Activated T-cell treated with anti-CD3 and anti-CD28 coated beads, Interleukin-2, amount 50 U/mL, for 24 hours (primary cell): Measurements from ENCODE around the gene TANGO2.

ENCODE experiments used
- DNase-seq: peaks from one replicate; pipeline ENCODE4 v3.0.0-alpha.2; 2020
- H3K27ac Mint-ChIP-seq: 2 replicates; pipeline ENCODE4 v1.8.0; 2020; ENCODE audit warnings: mild to moderate bottlenecking, mixed read lengths
- H3K27me3 Mint-ChIP-seq: 2 replicates; pipeline ENCODE4 v1.8.0; 2020; ENCODE audit warnings: mixed read lengths
- H3K36me3 Mint-ChIP-seq: 2 replicates; pipeline ENCODE4 v1.8.0; 2020; ENCODE audit warnings: low read depth, mixed read lengths
- H3K4me1 Mint-ChIP-seq: 2 replicates; pipeline ENCODE4 v1.8.0; 2020; ENCODE audit warnings: low read depth, mixed read lengths
- H3K4me3 Mint-ChIP-seq: 2 replicates; pipeline ENCODE4 v1.8.0; 2020; ENCODE audit warnings: mild to moderate bottlenecking, moderate library complexity, mixed read lengths
- H3K9me3 Mint-ChIP-seq: 2 replicates; pipeline ENCODE4 v1.8.0; 2020; ENCODE audit warnings: mixed read lengths

The TANGO2 gene

GRCh38 chr22:19998232-19998951, 22.5 kb upstream of the TANGO2 start:
- H3K4me3 Mint-ChIP-seq = no peak overlapping the region
- H3K27ac Mint-ChIP-seq = no peak overlapping the region
- no peak for DNase-seq
- peaks cover 5% of the 10 kb centered on the region for H3K9me3 Mint-ChIP-seq
- no peaks in the 10 kb centered on the region for H3K36me3 Mint-ChIP-seq
- no peaks in the 10 kb centered on the region for H3K4me1 Mint-ChIP-seq
- no peaks in the 10 kb centered on the region for H3K27me3 Mint-ChIP-seq

- peaks cover 11% of the 10 kb centered on the region for H3K9me3 Mint-ChIP-seq
- H3K27me3 Mint-ChIP-seq = no peaks in the 10 kb centered on the region
- no peak overlapping the region for H3K4me3 Mint-ChIP-seq
- no peak overlapping the region for H3K27ac Mint-ChIP-seq
- H3K36me3 Mint-ChIP-seq = no peaks in the 10 kb centered on the region
- H3K4me1 Mint-ChIP-seq = no peaks in the 10 kb centered on the region
- DNase-seq = no peak
Observed at GRCh38 chr22:19998991-19999820, 21.7 kb upstream of the TANGO2 start.

- DNase-seq = no peak
- Mint-ChIP-seq H3K9me3 (peaks cover 17% of the 10 kb centered on the region), H3K4me1 (no peaks in the 10 kb centered on the region), H3K36me3 (no peaks in the 10 kb centered on the region), H3K4me3 (no peak overlapping the region), H3K27ac (no peak overlapping the region), H3K27me3 (no peaks in the 10 kb centered on the region)
Observed at GRCh38 chr22:20000246-20001081, 20.4 kb upstream of the TANGO2 start.

GRCh38 chr22:20001082-20001638, 19.8 kb upstream of the TANGO2 start:
- no peak overlapping the region for H3K4me3 Mint-ChIP-seq
- H3K9me3 Mint-ChIP-seq = peaks cover 17% of the 10 kb centered on the region
- no peak for DNase-seq

GRCh38 chr22:20002128-20002527, 18.8 kb upstream of the TANGO2 start:
- H3K4me1 Mint-ChIP-seq = no peaks in the 10 kb centered on the region
- H3K9me3 Mint-ChIP-seq = peaks cover 17% of the 10 kb centered on the region
- DNase-seq = no peak
- H3K27ac Mint-ChIP-seq = no peak overlapping the region
- no peaks in the 10 kb centered on the region for H3K27me3 Mint-ChIP-seq
- no peaks in the 10 kb centered on the region for H3K36me3 Mint-ChIP-seq
- no peak overlapping the region for H3K4me3 Mint-ChIP-seq

More at GRCh38 chr22:20001082-20001638, 19.8 kb upstream of the TANGO2 start:
- Mint-ChIP-seq H3K27me3 (no peaks in the 10 kb centered on the region), H3K27ac (no peak overlapping the region), H3K4me1 (no peaks in the 10 kb centered on the region), H3K36me3 (no peaks in the 10 kb centered on the region)

- Mint-ChIP-seq H3K4me3 (no peak overlapping the region), H3K27me3 (no peaks in the 10 kb centered on the region), H3K9me3 (peaks cover 17% of the 10 kb centered on the region), H3K36me3 (no peaks in the 10 kb centered on the region), H3K27ac (no peak overlapping the region), H3K4me1 (no peaks in the 10 kb centered on the region)
- DNase-seq = no peak
Observed at GRCh38 chr22:20002636-20003035, 18.3 kb upstream of the TANGO2 start.

GRCh38 chr22:20003304-20003703, 17.6 kb upstream of the TANGO2 start:
- Mint-ChIP-seq H3K27ac (no peak overlapping the region), H3K4me1 (no peaks in the 10 kb centered on the region)

GRCh38 chr22:20004464-20004863, 16.4 kb upstream of the TANGO2 start:
- no peaks in the 10 kb centered on the region for H3K27me3 Mint-ChIP-seq
- no peaks in the 10 kb centered on the region for H3K36me3 Mint-ChIP-seq
- DNase-seq = no peak
- H3K4me1 Mint-ChIP-seq = no peaks in the 10 kb centered on the region
- H3K4me3 Mint-ChIP-seq = no peak overlapping the region
- peaks cover 17% of the 10 kb centered on the region for H3K9me3 Mint-ChIP-seq
- H3K27ac Mint-ChIP-seq = no peak overlapping the region

More at GRCh38 chr22:20003304-20003703, 17.6 kb upstream of the TANGO2 start:
- Mint-ChIP-seq H3K27me3 (no peaks in the 10 kb centered on the region), H3K9me3 (peaks cover 17% of the 10 kb centered on the region), H3K36me3 (no peaks in the 10 kb centered on the region), H3K4me3 (no peak overlapping the region)
- no peak for DNase-seq

GRCh38 chr22:20008221-20008995, 12.5 kb upstream of the TANGO2 start:
- Mint-ChIP-seq H3K27me3 (no peaks in the 10 kb centered on the region), H3K27ac (no peak overlapping the region), H3K4me3 (no peak overlapping the region), H3K36me3 (no peaks in the 10 kb centered on the region), H3K4me1 (no peaks in the 10 kb centered on the region), H3K9me3 (peaks cover 12% of the 10 kb centered on the region)
- DNase-seq = no peak

GRCh38 chr22:20009018-20009491, 11.9 kb upstream of the TANGO2 start:
- Mint-ChIP-seq H3K4me3 (no peak overlapping the region), H3K27me3 (no peaks in the 10 kb centered on the region)

GRCh38 chr22:20009582-20010306, 11.2 kb upstream of the TANGO2 start:
- Mint-ChIP-seq H3K27me3 (peaks cover 2% of the 10 kb centered on the region), H3K27ac (no peak overlapping the region)

More at GRCh38 chr22:20009018-20009491, 11.9 kb upstream of the TANGO2 start:
- no peaks in the 10 kb centered on the region for H3K4me1 Mint-ChIP-seq
- no peak for DNase-seq
- no peaks in the 10 kb centered on the region for H3K36me3 Mint-ChIP-seq
- peaks cover 7% of the 10 kb centered on the region for H3K9me3 Mint-ChIP-seq
- no peak overlapping the region for H3K27ac Mint-ChIP-seq

GRCh38 chr22:20010307-20011122, 10.4 kb upstream of the TANGO2 start:
- DNase-seq = no peak
- no peaks in the 10 kb centered on the region for H3K4me1 Mint-ChIP-seq
- H3K9me3 Mint-ChIP-seq = no peaks in the 10 kb centered on the region
- H3K27me3 Mint-ChIP-seq = peaks cover 10% of the 10 kb centered on the region
- no peaks in the 10 kb centered on the region for H3K36me3 Mint-ChIP-seq
- H3K4me3 Mint-ChIP-seq = no peak overlapping the region
- no peak overlapping the region for H3K27ac Mint-ChIP-seq

More at GRCh38 chr22:20009582-20010306, 11.2 kb upstream of the TANGO2 start:
- no peak for DNase-seq
- H3K9me3 Mint-ChIP-seq = peaks cover under 1% of the 10 kb centered on the region
- H3K4me3 Mint-ChIP-seq = no peak overlapping the region
- no peaks in the 10 kb centered on the region for H3K4me1 Mint-ChIP-seq
- no peaks in the 10 kb centered on the region for H3K36me3 Mint-ChIP-seq
